Mammary epithelial cell (primary cell): ENCODE measurements around the gene KIAA1614.

Experiments
- CTCF ChIP-seq, 2 donors: IDR thresholded peaks in 1 of 2; conservative IDR thresholded peaks in 1 of 2; 2 replicates each; pipeline ENCODE4 v1.5.1; 2011 to 2012; ENCODE audit warnings: inconsistent platforms in 2 of 2, low read length in 2 of 2, mild to moderate bottlenecking in 2 of 2, control low read depth in 1 of 2, low read depth in 1 of 2; ENCODE audit not compliant: insufficient read depth in 1 of 2; ENCODE audit errors: extremely low read depth in 1 of 2
- EZH2 ChIP-seq: IDR thresholded peaks from 2 replicates; pipeline ENCODE4 v1.6.1; 2012; ENCODE audit warnings: low read length, inconsistent platforms, borderline replicate concordance

- no peak for TF ChIP-seq CTCF (conservative IDR thresholded peaks at IDR 0.05 in 1 of 2, IDR thresholded peaks at IDR 0.05 in 1 of 2; ENCODE audit: extremely low read depth in 1 of 2, insufficient read depth in 1 of 2, low read depth in 1 of 2, low read length in 2 of 2)
- no peak for TF ChIP-seq EZH2
Measured at GRCh38 chr1:180926164-180926981, 13.7 kb downstream of the KIAA1614 start.
